ENCODE measurements around the gene SP100.

DNA sequence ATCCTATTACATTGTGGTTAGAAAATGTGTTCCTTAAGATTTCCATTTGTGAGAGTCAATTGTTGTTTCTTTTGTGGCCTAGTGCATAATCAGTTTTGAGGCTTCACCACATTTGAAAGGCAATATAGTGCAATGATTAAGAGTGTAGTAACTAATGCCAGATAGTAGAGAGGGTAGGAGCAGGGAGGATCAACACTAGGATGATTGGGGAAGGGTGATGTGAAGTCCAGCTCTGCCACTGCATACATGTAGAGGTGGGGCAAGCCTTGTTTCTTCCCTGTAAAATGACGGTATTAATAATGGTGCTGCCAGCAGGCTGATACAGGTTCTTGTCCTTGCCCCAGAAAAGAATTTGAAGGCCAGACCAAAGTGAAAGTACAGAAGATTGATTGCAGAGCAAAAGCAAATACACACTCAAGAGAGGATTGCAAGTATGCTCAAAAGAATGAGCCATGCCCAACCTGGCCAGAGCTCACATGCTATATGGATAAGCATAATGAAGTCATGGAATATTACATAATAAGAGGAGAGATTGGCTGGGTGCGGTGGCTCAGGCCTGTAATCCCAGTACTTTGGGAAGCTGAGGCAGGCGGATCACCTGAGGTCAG is 8.0 kb downstream of the SP100 start:
- TF ChIP-seq, protein P1, sequence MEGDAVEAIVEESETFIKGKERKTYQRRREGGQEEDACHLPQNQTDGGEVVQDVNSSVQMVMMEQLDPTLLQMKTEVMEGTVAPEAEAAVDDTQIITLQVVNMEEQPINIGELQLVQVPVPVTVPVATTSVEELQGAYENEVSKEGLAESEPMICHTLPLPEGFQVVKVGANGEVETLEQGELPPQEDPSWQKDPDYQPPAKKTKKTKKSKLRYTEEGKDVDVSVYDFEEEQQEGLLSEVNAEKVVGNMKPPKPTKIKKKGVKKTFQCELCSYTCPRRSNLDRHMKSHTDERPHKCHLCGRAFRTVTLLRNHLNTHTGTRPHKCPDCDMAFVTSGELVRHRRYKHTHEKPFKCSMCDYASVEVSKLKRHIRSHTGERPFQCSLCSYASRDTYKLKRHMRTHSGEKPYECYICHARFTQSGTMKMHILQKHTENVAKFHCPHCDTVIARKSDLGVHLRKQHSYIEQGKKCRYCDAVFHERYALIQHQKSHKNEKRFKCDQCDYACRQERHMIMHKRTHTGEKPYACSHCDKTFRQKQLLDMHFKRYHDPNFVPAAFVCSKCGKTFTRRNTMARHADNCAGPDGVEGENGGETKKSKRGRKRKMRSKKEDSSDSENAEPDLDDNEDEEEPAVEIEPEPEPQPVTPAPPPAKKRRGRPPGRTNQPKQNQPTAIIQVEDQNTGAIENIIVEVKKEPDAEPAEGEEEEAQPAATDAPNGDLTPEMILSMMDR (IDR thresholded peaks at IDR 0.05; ENCODE audit: insufficient read depth, low read length, poor library complexity, severe bottlenecking): no peak
- TF ChIP-seq EZH2phosphoT487 (conservative IDR thresholded peaks at IDR 0.05; ENCODE audit: low read length): no peak
